Heart left ventricle (tissue), 16 donors: ENCODE data around the gene CCDC30. TPM values are rescaled to one million over a fixed set of nuclear protein-coding genes. Genes with fewer than 3 reads are reported as not detected.

Source experiments
- ATAC-seq, 4 donors: fragments of 200-7000 bp; cut with Tn5 transposase; one replicate each; pipeline ENCODE4 v1.9.1; 2020 to 2022; ENCODE audit warnings: moderate library complexity in 4 of 4, mild to moderate bottlenecking in 3 of 4, moderate number of reproducible peaks in 1 of 4
- DNase-seq, 5 donors: peaks; one replicate each; pipeline ENCODE4 v3.0.0-alpha.2; 2020
- H3K27ac ChIP-seq, 12 donors: fragments of 200-600 bp; sonication (generic) in 4 of 12; one replicate each; pipeline versions ENCODE4 v1.5.0 to v1.8.0; 2016 to 2022; ENCODE audit warnings: mild to moderate bottlenecking in 2 of 12
- H3K27me3 ChIP-seq, 9 donors: fragments of 200-600 bp; sonication (generic) in 2 of 9; one replicate each; pipeline versions ENCODE4 v1.5.1 to v1.8.0; 2016 to 2022; ENCODE audit warnings: mild to moderate bottlenecking in 3 of 9
- H3K36me3 ChIP-seq, 9 donors: fragments of 200-600 bp; sonication (generic) in 2 of 9; one replicate each; pipeline versions ENCODE4 v1.5.0 to v1.8.0; 2018 to 2022; ENCODE audit warnings: mild to moderate bottlenecking in 2 of 9
- H3K4me1 ChIP-seq, 12 donors: fragments of 200-600 bp; sonication (generic) in 4 of 12; one replicate each; pipeline versions ENCODE4 v1.5.0 to v1.8.0; 2016 to 2022; ENCODE audit warnings: mild to moderate bottlenecking in 3 of 12
- H3K4me3 ChIP-seq, 12 donors: fragments of 200-600 bp; sonication (generic) in 4 of 12; one replicate each; pipeline versions ENCODE4 v1.5.0 to v1.8.0; 2017 to 2022; ENCODE audit warnings: mild to moderate bottlenecking in 9 of 12, moderate library complexity in 4 of 12
- H3K9me3 ChIP-seq, 12 donors: fragments of 200-600 bp; sonication (generic) in 4 of 12; one replicate each; pipeline versions ENCODE4 v1.5.0 to v1.8.0; 2016 to 2022; ENCODE audit warnings: mild to moderate bottlenecking in 1 of 12
- CTCF ChIP-seq, 12 donors: fragments of 200-600 bp; sonication (generic) in 4 of 12; IDR thresholded peaks; one replicate each; pipeline versions ENCODE4 v1.5.0 to v1.8.0; 2018 to 2022; ENCODE audit warnings: antibody characterized with exemption in 12 of 12, mild to moderate bottlenecking in 5 of 12
- POLR2A ChIP-seq, 2 donors: fragments of 450-650 bp; IDR thresholded peaks; one replicate each; pipeline ENCODE4 v1.6.1; 2017; ENCODE audit warnings: antibody characterized with exemption in 2 of 2, mild to moderate bottlenecking in 2 of 2, moderate library complexity in 2 of 2
- WGBS, 4 donors: extraction: QIAGEN DNeasy Blood & Tissue Kit in 2 of 4; methylation state at CpG; one replicate each; pipeline versions ENCODE4 v1.1.5 to v1.1.7; 2013 to 2018; 5-methylcytosine and 5-hydroxymethylcytosine counted together
- intact Hi-C, 10 donors: fragments of 100-400 bp; cut with DNase I; formaldehyde crosslinking; loops; one replicate each; pipeline versions ENCODE4 v1.11.1 to v1.14.2; 2022
- polyA plus RNA-seq, 2 donors: library from polyadenylated mRNA; stranded (reverse); fragments of 200-250 nt; gene quantifications; one replicate each; pipeline ENCODE4 v1.2.3, GENCODE V29; 2013
- total RNA-seq, 9 donors: library from RNA; depleted of rRNA in 2 of 9; stranded (reverse); fragments of >200 nt in 2 of 9; fragmentation: NEBNext Ultra II Directional in 3 of 9; extraction: Animal tissue kit (Norgen Biotek cat#: 25700) in 3 of 9; gene quantifications; one replicate each; pipeline versions ENCODE4 v1.1.0 to v1.2.4, GENCODE V29; 2016 to 2023
- donor health status: ischemic (EF 13 %, LVEDD 7.1; RV severe dilation, severe dysfunction).
- donor health status: healthy with polysubstance abuse.
- donor health status: DM: no; HTN: yes; CAD: no.
- donor health status: DM: no; HTN: no; CAD: no.
- donor health status: ischemic (EF 25% LVEDD 6.9; RV normal size, moderate dysfunction).
- donor health status: ischemic (EF 25% LVEDD 5.7; RV mildly dilated, moderate dysfunction).
- donor health status: healthy.
- donor health status: DM: yes; HTN: yes; CAD: no.
- donor health status: ischemic (EF 35%, LVEDD 5.7; RV mildly dilated, moderate dysfunction).
- donor health status: nonischemic (EF 11% LVEDD 7.7; RV severe dilation, severe dysfunction).
- donor health status: DM: yes; HTN: yes; CAD: no.
- donor health status: PGD.
- donor health status: ischemic (EF 29% LVEDD 5.4; RV normal size, mild dysfunction).
- donor health status: nonischemic (EF 23%, LVEDD 6.1; RV moderate dilation, normal function).

CCDC30 gene
- total and polyA plus RNA-seq, 11 donors = 0.24 to 3.8 (median 1.6) TPM

DNA sequence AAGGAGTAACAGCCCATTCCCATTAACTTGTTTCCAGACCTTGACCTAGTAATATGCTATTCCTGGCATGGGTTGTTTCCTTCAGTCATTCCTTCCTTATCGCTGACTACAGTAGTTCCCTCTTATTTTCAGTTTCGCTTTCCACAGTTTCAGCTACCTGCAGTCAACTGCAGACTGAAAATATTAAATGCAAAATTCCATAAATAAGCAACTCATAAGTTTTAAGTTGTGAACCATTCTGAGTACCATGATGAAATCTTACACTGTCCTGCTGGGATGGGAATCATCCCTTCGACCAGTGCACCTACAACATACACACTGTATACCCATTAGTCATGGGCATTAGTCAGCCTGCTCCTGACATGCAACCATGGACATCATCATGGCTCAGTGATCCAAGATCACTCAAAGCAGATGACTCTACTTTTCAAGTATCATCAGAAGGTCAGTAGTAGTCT is 66.7 kb downstream of the CCDC30 start:
- DNase-seq (no peak), ATAC-seq (no peak)
- Histone ChIP-seq H3K27me3 (no peaks in the 10 kb centered on the region), H3K9me3 (no peaks in the 10 kb centered on the region), H3K4me1 (peaks cover 0 to 10% (median 0%) of the 10 kb centered on the region in 12 donors), H3K4me3 (peak overlapping the region in 3 of 12 donors; percentile 9 to 35 (median 34)), H3K36me3 (no peaks in the 10 kb centered on the region), H3K27ac (no peak overlapping the region)
- WGBS, 4 donors = 68 to 80% (median 77%) methylated on average over 3 of the region's 3 CpGs
- intact Hi-C loops = no loop called here
- no peak for TF ChIP-seq POLR2A (IDR thresholded peaks at IDR 0.05)
- no peak for TF ChIP-seq CTCF (IDR thresholded peaks at IDR 0.05)

- no peak for TF ChIP-seq CTCF (IDR thresholded peaks at IDR 0.05)
- TF ChIP-seq POLR2A (IDR thresholded peaks at IDR 0.05) = no peak
- Histone ChIP-seq H3K27ac (no peak overlapping the region), H3K9me3 (no peaks in the 10 kb centered on the region), H3K27me3 (no peaks in the 10 kb centered on the region), H3K4me1 (peaks cover 0 to 10% (median 0%) of the 10 kb centered on the region in 12 donors), H3K4me3 (no peak overlapping the region), H3K36me3 (no peaks in the 10 kb centered on the region)
- intact Hi-C loops = no loop called here
- DNase-seq (no peak), ATAC-seq (no peak)
- 54 to 75% (median 66%) methylated on average over 2 of the region's 2 CpGs for WGBS, 4 donors
Measured at GRCh38 chr1:42531043-42531442, 68.0 kb downstream of the CCDC30 start.

- Histone ChIP-seq H3K4me3 (no peak overlapping the region), H3K4me1 (peaks cover 0 to 10% (median 0%) of the 10 kb centered on the region in 12 donors), H3K36me3 (peaks cover 0 to 7% (median 0%) of the 10 kb centered on the region in 9 donors), H3K9me3 (peaks cover 0 to 8% (median 0%) of the 10 kb centered on the region in 12 donors), H3K27ac (no peak overlapping the region), H3K27me3 (no peaks in the 10 kb centered on the region)
- no peak for DNase-seq
- intact Hi-C loops = no loop called here
- 71 to 85% (median 81%) methylated on average over 6 of the region's 6 CpGs for WGBS, 4 donors
- ATAC-seq = no peak
- TF ChIP-seq CTCF (IDR thresholded peaks at IDR 0.05) = no peak
Measured at GRCh38 chr1:42533101-42533863, 70.2 kb downstream of the CCDC30 start.

- 62 to 68% (median 66%) methylated on average over 1 of the region's 1 CpG for WGBS, 4 donors
- H3K36me3 ChIP-seq = peaks cover 0 to 7% (median 0%) of the 10 kb centered on the region in 9 donors
- TF ChIP-seq POLR2A (IDR thresholded peaks at IDR 0.05) (no peak), CTCF (IDR thresholded peaks at IDR 0.05) (no peak)
Measured at GRCh38 chr1:42541104-42541503, 78.0 kb downstream of the CCDC30 start.

More at GRCh38 chr1:42541104-42541503, 78.0 kb downstream of the CCDC30 start:
- peaks cover 0 to 8% (median 0%) of the 10 kb centered on the region in 12 donors for H3K9me3 ChIP-seq
- H3K27ac ChIP-seq = no peak overlapping the region
- intact Hi-C loops = no loop called here
- no peak for DNase-seq
- H3K4me3 ChIP-seq = no peak overlapping the region
- ATAC-seq = no peak
- H3K4me1 ChIP-seq = no peaks in the 10 kb centered on the region
- no peaks in the 10 kb centered on the region for H3K27me3 ChIP-seq
